ENCODE results near the gene SWAP70. TPM values are rescaled to one million over a fixed set of nuclear protein-coding genes. Genes with fewer than 3 reads are reported as not detected.

The SWAP70 gene
- total and polyA plus RNA-seq, 2 of the 8 experiments (the other 6 are each of a cell fraction or from before 2014, with no cell fraction given), result 14.8 to 37.5 TPM

- H3K4ac ChIP-seq (replicated peaks; ENCODE audit: insufficient read length, low read depth, low read length), result no peak overlapping the region
- no peaks in the 10 kb centered on the region for H3K79me1 ChIP-seq (ENCODE audit: low read depth, low read length)
- H2BK5ac ChIP-seq (ENCODE audit: low read depth, low read length), result no peak overlapping the region
- ChIA-PET POLR2A (ENCODE audit: partially characterized antibody) (interaction anchor here (1.1 to 2.4 kb wide), 2 partner anchors 10 to 116 kb away, joined by 4 to 12 read pairs; no protein-coding TSS in a partner anchor), CTCF (ENCODE audit: partially characterized antibody) (interaction anchor here (0.8 to 8.5 kb wide), 18 partner anchors 10 to 577 kb away, joined by 3 to 130 read pairs (median 6); no protein-coding TSS in a partner anchor)
- DNase-seq (ENCODE audit: low read depth in 1 of 2, low spot score in 2 of 2) (no peak), FAIRE-seq (no peak)
- H2BK12ac ChIP-seq (ENCODE audit: low read depth, low read length), result no peak overlapping the region
- no peak overlapping the region for H3K18ac ChIP-seq (ENCODE audit: extremely low read depth, low read length)
- H3K4me2 ChIP-seq (ENCODE audit: insufficient read depth in 1 of 2, low read depth in 2 of 2, low read length in 2 of 2), result no peak overlapping the region
- no peak overlapping the region for H4K91ac ChIP-seq (replicated peaks; ENCODE audit: insufficient read length, low read length)
- peaks cover 0 to 21% (median 13%) of the 10 kb centered on the region in 4 experiments; a peak in 6 of 8 replicates for H3K36me3 ChIP-seq (ENCODE audit: control insufficient read depth in 2 of 4, insufficient read depth in 4 of 4, low read length in 3 of 4)
- H2AK5ac ChIP-seq (ENCODE audit: low read depth, low read length), result no peak overlapping the region
- no peak overlapping the region for H3K4me3 ChIP-seq (ENCODE audit: extremely low read depth in 1 of 4, insufficient read depth in 2 of 4, low read depth in 3 of 4, low read length in 4 of 4)
- no peak overlapping the region for H3K14ac ChIP-seq (ENCODE audit: insufficient read length)
- H3K23me2 ChIP-seq (ENCODE audit: low read depth, low read length), result no peaks in the 10 kb centered on the region
- H3K23ac ChIP-seq (ENCODE audit: insufficient read length), result no peak overlapping the region
- no peaks in the 10 kb centered on the region for H3K79me2 ChIP-seq (ENCODE audit: control insufficient read depth in 1 of 2, insufficient read depth in 2 of 2, low read length in 2 of 2)
- no peak overlapping the region for H2AFZ ChIP-seq (ENCODE audit: low read length)
- no peak overlapping the region for H3K27ac ChIP-seq (ENCODE audit: low read depth, low read length)
- no peak overlapping the region for H4K5ac ChIP-seq (ENCODE audit: insufficient read length, low read depth, low read length)
- no peaks in the 10 kb centered on the region for H4K20me1 ChIP-seq (replicated peaks in 1 of 2; ENCODE audit: control insufficient read depth in 1 of 2, insufficient read depth in 2 of 2, low read length in 2 of 2)
- H3K9ac ChIP-seq (replicated peaks in 1 of 4; ENCODE audit: extremely low read depth in 1 of 4, low read depth in 3 of 4, low read length in 3 of 4), result no peak overlapping the region
- H3K56ac ChIP-seq (replicated peaks; ENCODE audit: insufficient read length, low read depth, low read length), result no peak overlapping the region
- no peak overlapping the region for H4K8ac ChIP-seq (ENCODE audit: extremely low read depth, insufficient read depth, low read length)
- WGBS, 2 experiments (ENCODE audit: extremely low coverage in 1 of 2, insufficient coverage in 1 of 2, insufficient read length in 1 of 2, insufficient replicate concordance in 2 of 2, low coverage in 1 of 2, low lambda C conversion rate in 2 of 2, missing lambda C conversion rate in 1 of 2), result 85% methylated on average over 1 of the region's 1 CpG; no CpG with 5 or more reads in 1 of the 2 experiments
- no peaks in the 10 kb centered on the region for H3K27me3 ChIP-seq (replicated peaks in 1 of 4; ENCODE audit: control insufficient read depth in 3 of 4, extremely low read depth in 1 of 4, insufficient read depth in 3 of 4, low read length in 3 of 4)
- H3K4me1 ChIP-seq (replicated peaks in 1 of 4; ENCODE audit: control insufficient read depth in 3 of 4, insufficient read depth in 4 of 4, low read length in 3 of 4), result no peaks in the 10 kb centered on the region
- no peaks in the 10 kb centered on the region for H3K9me3 ChIP-seq (ENCODE audit: insufficient read depth in 2 of 2, low read depth in 1 of 2, low read length in 1 of 2)
- no peak overlapping the region for H2BK20ac ChIP-seq (ENCODE audit: low read length)
- H2BK15ac ChIP-seq (ENCODE audit: low read length), result no peak overlapping the region
- no peak overlapping the region for H2BK120ac ChIP-seq (replicated peaks; ENCODE audit: low read depth, low read length)
- TF ChIP-seq RFX5 (IDR thresholded peaks at IDR 0.05; ENCODE audit: borderline replicate concordance, low read depth, low read length) (no peak), CTCF (IDR thresholded peaks at IDR 0.05; ENCODE audit: control extremely low read depth in 1 of 3, insufficient read depth in 1 of 3, low read depth in 1 of 3, low read length in 3 of 3) (no peak), CHD1 (IDR thresholded peaks at IDR 0.05; ENCODE audit: low read depth, low read length) (no peak), BCL11A (IDR thresholded peaks at IDR 0.05; ENCODE audit: low read depth in 2 of 2, low read length in 2 of 2) (no peak), TAF1 (IDR thresholded peaks at IDR 0.05; ENCODE audit: low read depth, low read length) (no peak), ASH2L (IDR thresholded peaks at IDR 0.05; ENCODE audit: low read length) (no peak), FOSL1 (IDR thresholded peaks at IDR 0.05; ENCODE audit: insufficient read depth, low read depth, low read length) (no peak), ATF2 (IDR thresholded peaks at IDR 0.05; ENCODE audit: low read length) (no peak), HDAC6 (IDR thresholded peaks at IDR 0.05; ENCODE audit: low read depth, low read length) (no peak), GTF2F1 (IDR thresholded peaks at IDR 0.05; ENCODE audit: borderline replicate concordance, low read depth, low read length) (no peak)
Observed at GRCh38 chr11:9747229-9747628, 83.4 kb downstream of the SWAP70 start.
